IPS DF 4.7 (cell line): ENCODE data around the gene USB1.
"Not testable (repeated sequence)": the region's sequence is repeated elsewhere in the genome, so short reads cannot be mapped to it uniquely, and the experiment has no call there.

Experiments used
- DNase-seq: peaks from one replicate; pipeline ENCODE4 v3.0.0-alpha.2; 2013; ENCODE audit warnings: low spot score; ENCODE audit errors: extremely low read depth

The USB1 gene

DNA sequence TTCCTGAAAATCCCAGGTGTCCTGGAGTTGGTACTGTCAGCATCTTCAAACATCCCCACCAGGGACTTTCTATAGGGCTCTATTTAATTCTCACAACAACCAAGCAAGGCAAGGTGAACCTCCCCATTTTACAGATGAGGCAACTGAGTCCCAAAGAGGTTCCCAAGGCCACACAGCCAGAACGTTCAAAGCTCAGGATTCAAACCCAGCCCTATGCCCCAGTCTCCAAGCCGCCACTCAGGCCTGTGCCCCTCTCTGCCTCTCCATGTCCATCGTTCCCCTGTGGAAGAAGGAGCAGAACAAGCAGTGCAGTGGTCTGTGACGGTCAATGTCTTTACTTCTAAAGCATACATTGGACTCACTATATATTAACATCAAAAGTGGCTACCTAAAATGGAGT lies 6.8 kb upstream of the USB1 start:
- no peak for DNase-seq

DNA sequence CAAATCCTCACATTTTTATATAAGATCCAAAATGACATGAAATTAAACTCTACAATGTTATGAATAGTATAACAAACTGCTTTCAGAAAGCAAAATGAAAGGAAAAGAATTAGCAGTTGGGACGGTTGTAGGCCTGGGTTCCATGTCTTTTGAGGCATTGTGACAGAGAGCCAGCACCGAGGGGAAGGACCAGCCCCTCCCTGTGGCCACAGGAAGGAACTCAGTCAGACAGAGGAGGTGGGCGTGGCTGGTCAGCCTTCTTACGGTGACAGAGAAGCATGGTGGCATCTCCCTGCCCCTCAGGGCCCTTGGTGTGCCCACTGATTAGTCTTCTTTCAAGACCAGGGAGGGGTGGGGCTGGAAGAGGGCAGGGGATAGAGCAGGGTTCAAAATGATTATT lies 6.4 kb upstream of the USB1 start:
- DNase-seq: no peak

- no peak for DNase-seq
These were observed 5.3 kb upstream of the USB1 start for GRCh38 chr16:57995721-57996405.

GRCh38 chr16:57996406-57997175 lies 4.6 kb upstream of the USB1 start:
- DNase-seq: no peak

DNA sequence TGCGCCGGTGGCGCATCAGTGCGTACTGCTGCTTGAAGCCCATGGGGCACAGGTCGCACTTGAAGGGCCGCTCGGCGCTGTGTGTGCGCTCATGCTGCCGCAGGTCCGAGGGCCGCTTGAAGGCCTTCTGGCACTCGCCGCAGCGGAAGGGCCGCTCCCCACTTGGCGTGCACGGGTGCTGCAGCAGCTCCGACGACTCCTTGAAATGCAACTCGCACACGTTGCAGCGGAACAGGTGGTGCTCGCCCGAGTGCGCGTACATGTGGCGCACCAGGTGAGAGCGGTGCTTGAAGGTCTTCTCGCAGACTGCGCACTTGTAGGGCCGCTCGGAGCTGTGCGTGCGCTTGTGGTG lies 4.1 kb upstream of the USB1 start:
- DNase-seq: no peak

DNA sequence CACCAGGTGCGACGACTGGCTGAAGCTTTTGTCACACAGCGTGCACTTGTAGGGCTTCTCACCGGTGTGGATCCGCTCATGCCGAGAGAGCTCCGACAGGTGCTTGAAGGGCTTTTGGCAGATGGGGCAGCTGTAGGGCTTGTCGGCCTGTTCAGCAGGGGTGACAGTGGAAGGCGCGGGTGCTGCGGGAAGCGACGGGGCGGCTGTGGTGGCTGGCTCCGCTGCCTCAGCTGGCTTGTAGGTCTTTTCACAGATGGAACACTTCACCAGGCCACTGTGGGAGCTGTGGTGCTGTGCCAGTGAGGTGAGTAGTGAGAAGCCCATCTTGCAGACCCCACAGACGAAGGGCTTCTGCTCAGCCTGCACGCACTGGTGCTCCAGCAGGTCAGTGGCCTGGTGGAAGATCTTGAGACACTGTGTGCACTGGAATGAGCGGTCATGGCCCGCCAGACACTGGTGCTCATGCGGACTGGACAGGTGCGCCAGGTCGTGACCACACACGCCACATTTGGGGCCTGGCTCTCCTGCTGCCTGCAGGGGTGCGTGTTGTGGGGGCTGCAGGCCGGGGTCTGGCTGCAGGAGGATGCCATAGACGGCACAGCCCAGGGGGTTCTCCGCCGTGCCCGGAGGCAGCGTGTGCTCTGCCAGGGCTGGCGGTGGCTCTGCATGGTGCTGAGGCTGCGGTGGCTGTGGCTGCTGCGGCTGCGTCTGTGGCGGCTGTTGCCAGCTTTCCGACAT lies 3.5 kb upstream of the USB1 start:
- no peak for DNase-seq

- DNase-seq: no peak
These were observed 2.7 kb upstream of the USB1 start for GRCh38 chr16:57998486-57998885.

- DNase-seq: no peak
These were observed 2.2 kb upstream of the USB1 start for GRCh38 chr16:57998992-57999365.

DNA sequence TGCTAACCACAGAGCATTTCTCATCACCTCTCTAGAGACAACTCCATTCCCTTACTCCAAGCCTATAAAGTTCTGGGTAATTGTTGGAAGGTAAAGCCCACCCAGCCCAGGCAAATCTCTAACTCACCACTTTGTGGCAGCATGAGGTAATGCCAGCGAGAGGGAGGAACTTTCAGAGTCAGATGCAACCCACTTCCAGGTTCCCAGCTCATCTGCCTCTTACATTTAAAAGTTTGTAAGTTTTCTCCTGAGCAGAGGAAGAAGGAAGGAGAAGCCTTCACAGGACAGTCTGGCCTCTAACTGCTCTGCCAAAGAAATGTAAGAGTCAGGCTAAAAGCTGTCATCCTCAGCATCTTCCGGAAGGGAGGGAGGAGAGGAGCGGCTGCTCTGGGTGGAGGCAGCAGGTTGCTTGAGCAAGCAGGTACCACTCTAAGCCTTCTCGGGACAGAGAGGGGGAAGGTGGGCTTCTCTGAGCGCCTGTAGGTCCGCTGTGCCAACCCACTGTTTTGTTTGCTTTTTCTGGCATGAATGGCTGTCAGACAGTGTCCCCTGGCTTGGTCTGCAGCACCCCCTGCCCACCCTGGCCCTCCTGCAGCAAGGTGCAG lies 1.7 kb upstream of the USB1 start:
- DNase-seq: no peak

DNA sequence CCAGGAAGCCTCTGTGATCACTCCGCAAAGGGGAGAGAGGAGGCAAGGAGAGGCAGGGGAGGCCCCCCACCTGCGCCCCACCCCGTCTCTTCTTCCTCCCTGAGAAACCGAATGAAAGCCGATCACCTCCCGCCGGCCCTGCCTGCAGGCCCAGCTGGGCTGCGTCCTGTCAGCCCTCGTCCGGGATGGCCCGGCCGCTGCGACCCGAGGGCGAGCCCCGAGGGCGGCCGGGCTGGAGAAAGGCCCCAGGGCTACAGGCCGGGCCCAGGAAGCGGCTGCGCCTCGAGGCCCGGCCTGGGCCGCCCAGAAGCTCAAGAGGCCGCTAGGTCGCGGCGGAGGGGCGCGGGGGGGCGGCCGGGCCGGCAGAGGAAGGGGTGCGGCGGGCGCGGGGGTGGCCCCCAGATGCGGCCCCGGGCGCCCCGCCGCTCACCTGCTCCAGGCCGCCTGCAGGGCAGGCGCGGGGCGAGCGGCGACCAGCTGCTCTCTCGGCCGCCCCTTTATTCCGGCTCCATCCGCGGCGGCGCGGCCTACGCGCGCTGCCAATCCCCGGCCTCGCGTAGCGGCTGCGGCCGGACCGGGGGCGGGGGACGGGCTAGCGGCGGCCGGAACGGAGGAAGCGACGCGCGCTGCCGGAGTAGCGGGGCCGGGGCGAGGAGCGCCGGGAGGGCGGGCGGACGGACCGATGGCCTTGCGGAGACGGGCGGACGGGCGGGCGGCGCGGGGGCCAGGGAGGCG lies 1.1 kb upstream of the USB1 start, which contains the start of gene ZNF319:
Gene ZNF319 (minus strand): TSS at position 702 of the 735 bp plus-strand sequence. CDS start 2,407 bp downstream, outside the sequence.
- no peak for DNase-seq

DNA sequence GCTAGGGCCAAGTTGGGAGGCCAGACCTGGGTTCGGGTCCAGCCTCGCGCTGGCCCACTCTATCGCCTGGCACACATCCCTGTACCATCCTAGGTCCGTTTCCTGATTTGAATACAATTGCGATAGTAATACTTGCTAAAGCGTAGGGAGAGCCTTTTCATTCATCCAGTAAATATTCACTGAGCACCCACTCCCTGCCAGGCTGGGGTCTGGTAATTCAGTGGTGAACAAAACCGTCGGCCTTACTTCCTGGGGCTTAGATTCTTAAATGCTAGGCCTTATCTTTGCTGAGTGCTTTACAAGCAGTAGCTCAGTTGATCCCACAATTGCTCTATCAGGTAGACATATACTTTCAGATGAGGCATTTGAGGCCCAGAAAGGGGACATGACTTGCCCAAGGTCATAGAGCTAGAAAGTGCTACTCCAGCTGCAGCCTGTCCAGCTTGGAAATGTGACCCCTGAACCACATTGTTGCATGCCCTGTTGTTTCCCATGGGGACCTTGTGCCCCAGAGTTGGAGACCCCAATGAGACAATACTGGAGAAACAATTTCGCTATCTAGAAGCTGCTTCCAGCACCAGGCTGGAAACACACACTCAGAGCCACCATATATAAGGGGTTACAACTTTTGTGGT lies 691 bp downstream of the USB1 start:
- no peak for DNase-seq

- no peak for DNase-seq
These were observed 1.2 kb downstream of the USB1 start for GRCh38 chr16:58002416-58002800.

GRCh38 chr16:58002936-58003335 lies 1.7 kb downstream of the USB1 start:
- no peak for DNase-seq

- not testable (repeated sequence) for DNase-seq
These were observed 3.5 kb downstream of the USB1 start for GRCh38 chr16:58004736-58005135.

DNA sequence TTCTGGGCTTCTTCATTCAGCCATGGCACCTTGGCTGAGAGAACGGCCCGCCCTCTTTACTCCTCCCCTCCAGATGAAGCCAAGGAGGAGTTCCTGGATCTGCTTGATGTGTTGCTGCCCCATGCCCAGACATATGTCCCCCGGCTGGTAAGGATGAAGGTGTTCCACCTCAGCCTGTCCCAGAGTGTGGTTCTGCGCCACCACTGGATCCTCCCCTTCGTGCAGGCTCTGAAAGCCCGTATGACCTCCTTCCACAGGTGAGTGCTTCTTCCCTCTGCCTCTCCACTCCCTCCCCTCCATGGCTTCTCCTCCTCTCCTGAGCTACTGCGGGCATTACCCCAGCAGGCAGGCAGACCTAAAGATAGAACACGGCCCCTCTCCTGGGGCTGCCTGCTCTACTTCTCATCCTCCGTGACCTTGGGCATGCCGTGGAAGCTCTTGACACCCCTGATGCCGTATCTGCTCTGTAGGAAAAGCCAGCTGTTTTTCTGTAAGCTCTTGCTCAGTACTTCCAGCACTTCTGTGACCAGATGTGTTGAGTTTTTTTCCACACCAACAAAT lies 8.7 kb downstream of the USB1 start:
- DNase-seq: no peak

DNA sequence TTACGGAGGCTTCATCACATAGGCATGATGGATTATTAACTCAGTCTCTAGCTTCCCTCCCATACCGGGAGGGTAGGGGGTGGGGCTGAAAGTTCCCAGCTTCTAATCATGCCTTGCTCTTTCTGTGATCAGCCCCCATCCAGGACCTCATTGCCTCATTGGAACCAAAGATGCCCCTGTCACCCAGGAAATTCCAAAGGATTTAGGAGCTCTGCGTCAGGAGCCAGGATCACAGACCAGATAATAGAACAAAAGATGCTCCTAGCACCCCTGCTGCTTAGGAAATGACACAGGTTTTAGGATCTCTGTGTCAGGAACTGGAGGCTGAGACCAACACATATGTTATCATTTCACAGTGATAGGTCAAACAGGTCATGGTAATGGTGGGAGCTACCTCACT lies 9.7 kb downstream of the USB1 start:
- DNase-seq: no peak

- DNase-seq: no peak
These were observed 10.4 kb downstream of the USB1 start for GRCh38 chr16:58011652-58012051.

- DNase-seq: no peak
These were observed 11.3 kb downstream of the USB1 start for GRCh38 chr16:58012481-58012880.

- no peak for DNase-seq
These were observed 12.2 kb downstream of the USB1 start for GRCh38 chr16:58013201-58013956.
